GM12878 (cell line): ENCODE data around the gene MACROD2. TPM values are rescaled to one million over a fixed set of nuclear protein-coding genes. Genes with fewer than 3 reads are reported as not detected.

Source experiments
- ATAC-seq: fragments of 200-7000 bp; cut with Tn5 transposase; 3 replicates; pipeline ENCODE4 v1.9.1; 2020; ENCODE audit warnings: mild to moderate bottlenecking, moderate library complexity
- BruUV-seq: library from RNA; stranded (reverse); fragments of 400-500 nt; replicated peaks from 2 replicates; lab custom pipeline; 2021; lab: Mats Ljungman, UMichigan
- CTCF ChIA-PET: fragments of 300-600 bp; sonication (Branson Sonifier 250); formaldehyde crosslinking; extraction: SDS; loops from one replicate; lab custom pipeline; 2021; ENCODE audit warnings: inconsistent platforms; lab: Yijun Ruan, JAX
- POLR2A ChIA-PET: fragments of 350-600 bp; formaldehyde crosslinking; extraction: SDS; loops from one replicate; lab custom pipeline; 2021; ENCODE audit warnings: inconsistent platforms; lab: Charles Lee
- RAD21 ChIA-PET: fragments of 300-600 bp; sonication (Branson Sonifier 250); formaldehyde crosslinking; loops from one replicate; lab custom pipeline; 2023; ENCODE audit warnings: antibody characterized with exemption; ENCODE audit not compliant: unreplicated experiment; lab: Charles Lee
- SMC1A ChIA-PET: fragments of 300-600 bp; sonication (Branson Sonifier 250); formaldehyde crosslinking; loops from one replicate; lab custom pipeline; 2023; ENCODE audit not compliant: unreplicated experiment, uncharacterized antibody; lab: Charles Lee
- DNase-seq: peaks from one replicate; pipeline ENCODE4 v3.0.0-alpha.2; 2011; ENCODE audit warnings: low read depth, low spot score
- FAIRE-seq: peaks from 3 replicates; lab custom pipeline; 2011; peaks lifted over from hg19 to GRCh38; lab: Jason Lieb, UNC
- H2AFZ ChIP-seq: 2 replicates; pipeline ENCODE4 v1.6.0; 2011; ENCODE audit warnings: low read depth, low read length, control low read depth; ENCODE audit not compliant: control insufficient read depth
- H3K27ac ChIP-seq: 2 replicates; pipeline ENCODE4 v1.5.1; 2011; ENCODE audit warnings: control low read depth; ENCODE audit not compliant: control insufficient read depth, insufficient read depth
- H3K27me3 ChIP-seq, 2 experiments: replicated peaks in 1 of 2; 2 replicates each; pipeline versions ENCODE4 v1.6.0 to v1.6.1; 2011; ENCODE audit warnings: low read length in 1 of 2; ENCODE audit not compliant: control insufficient read depth in 2 of 2, insufficient read depth in 2 of 2
- H3K36me3 ChIP-seq, 2 experiments: 2 replicates each; pipeline ENCODE4 v1.5.1; 2011; ENCODE audit warnings: low read length in 1 of 2; ENCODE audit not compliant: control insufficient read depth in 2 of 2, insufficient read depth in 2 of 2
- H3K4me1 ChIP-seq: 2 replicates; pipeline ENCODE4 v1.6.1; 2011; ENCODE audit warnings: mild to moderate bottlenecking, low read length, moderate library complexity, mixed read lengths; ENCODE audit not compliant: control insufficient read depth, insufficient read depth
- H3K4me2 ChIP-seq: 2 replicates; pipeline ENCODE4 v1.6.0; 2011; ENCODE audit warnings: control low read depth; ENCODE audit not compliant: control insufficient read depth, insufficient read depth
- H3K4me3 ChIP-seq: fragments of 200-600 bp; sonication (generic); 2 replicates; pipeline ENCODE4 v1.5.1; 2016
- H3K79me2 ChIP-seq: 2 replicates; pipeline ENCODE4 v1.6.0; 2011; ENCODE audit warnings: low read length; ENCODE audit not compliant: control insufficient read depth, insufficient read depth
- H3K9ac ChIP-seq: 2 replicates; pipeline ENCODE4 v1.8.0; 2011; ENCODE audit warnings: low read length, control low read depth, mixed read lengths; ENCODE audit not compliant: control insufficient read depth, insufficient read depth
- H3K9me3 ChIP-seq: replicated peaks from 3 replicates; pipeline ENCODE4 v1.5.1; 2011; ENCODE audit warnings: mild to moderate bottlenecking, low read length; ENCODE audit not compliant: control insufficient read depth, insufficient read depth
- H4K20me1 ChIP-seq: 2 replicates; pipeline ENCODE4 v1.6.0; 2011; ENCODE audit not compliant: control insufficient read depth, insufficient read depth
- BCL11A ChIP-seq: IDR thresholded peaks from 2 replicates; pipeline ENCODE4 v1.6.1; 2011; ENCODE audit warnings: low read depth, low read length
- CBX3 ChIP-seq: fragments of 200-600 bp; sonication (generic); IDR thresholded peaks from 2 replicates; pipeline ENCODE4 v1.6.1; 2016; ENCODE audit warnings: low read depth, borderline replicate concordance
- CBX5 ChIP-seq: sonication (generic); IDR thresholded peaks from 2 replicates; pipeline ENCODE4 v1.6.1; 2016; ENCODE audit warnings: low read depth, moderate library complexity, mild to moderate bottlenecking, inconsistent platforms
- CHD2 ChIP-seq: IDR thresholded peaks from 2 replicates; pipeline ENCODE4 v1.6.1; 2011; ENCODE audit warnings: low read depth, low read length, improper control_type of control experiment, borderline replicate concordance
- CREB1 ChIP-seq: IDR thresholded peaks from 2 replicates; pipeline ENCODE4 v1.6.1; 2012; ENCODE audit warnings: low read depth, mild to moderate bottlenecking, inconsistent platforms
- ESRRA ChIP-seq: IDR thresholded peaks from 2 replicates; pipeline ENCODE4 v1.6.1; 2012; ENCODE audit warnings: mild to moderate bottlenecking, low read length, improper control_type of control experiment
- IRF5 ChIP-seq: fragments of 450-650 bp; IDR thresholded peaks from 2 replicates; pipeline ENCODE4 v1.6.1; 2017; ENCODE audit warnings: borderline replicate concordance
- NBN ChIP-seq: fragments of 450-650 bp; IDR thresholded peaks from 2 replicates; pipeline ENCODE4 v1.6.1; 2016
- NFIC ChIP-seq: IDR thresholded peaks from 2 replicates; pipeline ENCODE4 v1.6.1; 2012; ENCODE audit warnings: low read depth, mild to moderate bottlenecking, inconsistent platforms, low read length, moderate library complexity
- NFYA ChIP-seq: IDR thresholded peaks from 2 replicates; pipeline ENCODE4 v1.6.1; 2011; ENCODE audit warnings: low read depth, mild to moderate bottlenecking, low read length, improper control_type of control experiment, borderline replicate concordance
- POLR2AphosphoS5 ChIP-seq: IDR thresholded peaks from 2 replicates; pipeline ENCODE4 v1.6.1; 2011; ENCODE audit warnings: mild to moderate bottlenecking, low read length, inconsistent platforms
- RAD51 ChIP-seq: fragments of 450-650 bp; IDR thresholded peaks from 2 replicates; pipeline ENCODE4 v1.6.1; 2016; ENCODE audit warnings: moderate library complexity, mild to moderate bottlenecking, inconsistent platforms
- RELA ChIP-seq: fragments of 450-650 bp; IDR thresholded peaks from 2 replicates; pipeline ENCODE4 v1.8.0; 2014; ENCODE audit warnings: borderline replicate concordance; ENCODE audit not compliant: partially characterized antibody
- SMAD5 ChIP-seq: IDR thresholded peaks from 2 replicates; pipeline ENCODE4 v1.6.1; 2016; ENCODE audit warnings: antibody characterized with exemption, low read depth
- TCF12 ChIP-seq: IDR thresholded peaks from 2 replicates; pipeline ENCODE4 v1.6.1; 2011; ENCODE audit warnings: low read depth, mild to moderate bottlenecking, low read length
- ZNF24 ChIP-seq: fragments of 450-650 bp; IDR thresholded peaks from 2 replicates; pipeline ENCODE4 v1.6.1; 2017; ENCODE audit warnings: antibody characterized with exemption, mild to moderate bottlenecking
- WGBS: methylation state at CpG from one replicate; pipeline ENCODE4 v1.1.6; 2016; ENCODE audit warnings: low lambda C conversion rate; ENCODE audit not compliant: insufficient replicate concordance, insufficient coverage; ENCODE audit errors: missing lambda C conversion rate; 5-methylcytosine and 5-hydroxymethylcytosine counted together
- in situ Hi-C: fragments of 300-500 bp; cut with MboI; formaldehyde crosslinking; loops from 9 replicates; pipeline ENCODE4 v1.14.3; 2018; ENCODE audit warnings: mixed read lengths
- intact Hi-C: fragments of 100-400 bp; cut with micrococcal nuclease; formaldehyde crosslinking; loops from one replicate; pipeline ENCODE4 v1.14.2; 2022; ENCODE audit not compliant: unreplicated experiment
- polyA plus RNA-seq, 11 experiments: library from polyadenylated mRNA; depleted of rRNA in 4 of 11; unstranded in 6 of 11; stranded (reverse) in 5 of 11; fragments of >200 nt; fragmentation: Nextera tagmentation in 4 of 11; fragmentation: Illumina TruSeq in 1 of 11; extraction: Ambion mirVana in 4 of 11; extraction: Trizol in 1 of 11; gene quantifications; 1 replicate in 1 of 11; 2 replicates in 10 of 11; pipeline versions ENCODE4 v1.2.1 to v1.2.3, GENCODE V29; 2011 to 2016; ENCODE audit warnings: inconsistent platforms in 2 of 11, missing spikeins in 2 of 11, low read depth in 1 of 11
- total RNA-seq, 4 experiments: library from RNA; depleted of rRNA in 3 of 4; stranded (reverse); fragments of >200 nt in 3 of 4; fragmentation: Illumina TruSeq in 1 of 4; extraction: Trizol in 1 of 4; gene quantifications; 2 replicates each; pipeline versions ENCODE4 v1.2.1 to v1.2.3, GENCODE V29; 2013 to 2021
- TF ChIP-seq, protein P1 (sequence below): fragments of 150-350 bp; IDR thresholded peaks from 2 replicates; pipeline ENCODE4 v1.6.1; 2014; ENCODE audit warnings: mild to moderate bottlenecking, low read depth, low read length

The MACROD2 gene
- total and polyA plus RNA-seq, 10 of the 15 experiments (the other 5 are each of a cell fraction or from before 2014, with no cell fraction given) = 1.1 to 21.5 (median 2.2) TPM

- Histone ChIP-seq H3K36me3 (no peaks in the 10 kb centered on the region), H3K27ac (no peak overlapping the region), H3K79me2 (no peaks in the 10 kb centered on the region), H3K4me3 (no peak overlapping the region), H3K4me2 (no peak overlapping the region), H3K9ac (no peak overlapping the region), H3K9me3 (no peaks in the 10 kb centered on the region), H3K27me3 (no peaks in the 10 kb centered on the region; a peak in 1 of 4 replicates), H2AFZ (no peak overlapping the region), H4K20me1 (no peaks in the 10 kb centered on the region), H3K4me1 (no peaks in the 10 kb centered on the region)
- WGBS = 54% methylated on average over 3 of the region's 3 CpGs
- CTCF ChIA-PET = no interaction called here
- intact Hi-C loops (no loop called here), in situ Hi-C loops (no loop called here)
- no peak for ATAC-seq
- RAD21 ChIA-PET = no interaction called here
- SMC1A ChIA-PET = no interaction called here
- BruUV-seq = no TSS peak
- no peak for FAIRE-seq
- DNase-seq = no peak
- POLR2A ChIA-PET = no interaction called here
- no peak for TF ChIP-seq POLR2AphosphoS5
- TF ChIP-seq CHD2 = no peak
- no peak for TF ChIP-seq SMAD5
- no peak for TF ChIP-seq NBN
- TF ChIP-seq RELA = no peak
- no peak for TF ChIP-seq NFIC
- TF ChIP-seq ESRRA = no peak
- TF ChIP-seq RAD51 = no peak
- TF ChIP-seq BCL11A = no peak
- no peak for TF ChIP-seq IRF5
- TF ChIP-seq, protein P1, sequence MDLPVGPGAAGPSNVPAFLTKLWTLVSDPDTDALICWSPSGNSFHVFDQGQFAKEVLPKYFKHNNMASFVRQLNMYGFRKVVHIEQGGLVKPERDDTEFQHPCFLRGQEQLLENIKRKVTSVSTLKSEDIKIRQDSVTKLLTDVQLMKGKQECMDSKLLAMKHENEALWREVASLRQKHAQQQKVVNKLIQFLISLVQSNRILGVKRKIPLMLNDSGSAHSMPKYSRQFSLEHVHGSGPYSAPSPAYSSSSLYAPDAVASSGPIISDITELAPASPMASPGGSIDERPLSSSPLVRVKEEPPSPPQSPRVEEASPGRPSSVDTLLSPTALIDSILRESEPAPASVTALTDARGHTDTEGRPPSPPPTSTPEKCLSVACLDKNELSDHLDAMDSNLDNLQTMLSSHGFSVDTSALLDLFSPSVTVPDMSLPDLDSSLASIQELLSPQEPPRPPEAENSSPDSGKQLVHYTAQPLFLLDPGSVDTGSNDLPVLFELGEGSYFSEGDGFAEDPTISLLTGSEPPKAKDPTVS = no peak
- no peak for TF ChIP-seq CBX3
- no peak for TF ChIP-seq ZNF24
- no peak for TF ChIP-seq TCF12
- TF ChIP-seq CREB1 = no peak
- TF ChIP-seq NFYA = no peak
- no peak for TF ChIP-seq CBX5
These were observed 293.3 kb downstream of the MACROD2 start for GRCh38 chr20:14288341-14289330.
